Measurements from ENCODE around the gene PLCL2. TPM values are rescaled to one million over a fixed set of nuclear protein-coding genes. Genes with fewer than 3 reads are reported as not detected.

Gene PLCL2
- total RNA-seq, 4 donors from 2014 or later: 5.1 to 12.3 (median 6.9) TPM

DNA sequence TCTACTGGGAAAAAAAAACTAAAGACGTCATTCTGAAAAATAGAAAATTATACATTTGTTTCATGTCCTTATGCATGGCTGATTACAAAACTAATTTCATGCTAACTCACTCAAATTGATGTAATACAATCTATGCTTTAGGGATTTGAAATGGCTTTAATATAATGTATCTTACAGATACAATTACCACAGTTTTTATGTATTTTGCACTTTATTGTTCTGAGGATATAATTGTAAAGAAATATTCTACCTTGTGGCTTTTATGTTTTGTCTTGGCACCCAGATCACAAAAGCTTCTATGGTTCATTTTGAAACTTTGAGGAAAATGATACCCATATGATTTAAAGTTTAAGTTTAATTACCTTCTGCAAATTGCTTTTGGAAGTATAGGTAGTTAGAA lies 122.5 kb downstream of the PLCL2 start:
- Histone ChIP-seq H3K4me3 (no peak overlapping the region), H3K27me3 (no peaks in the 10 kb centered on the region), H3K4me1 (no peaks in the 10 kb centered on the region), H3K9me3 (no peaks in the 10 kb centered on the region), H3K36me3 (peaks cover 0 to 15% of the 10 kb centered on the region in 2 donors), H3K27ac (no peak overlapping the region)
- 86 to 100% methylated on average over 1 of the region's 1 CpG for WGBS, 2 donors (ENCODE audit: low coverage in 1 of 2)
- no peak for ATAC-seq
- no peak for TF ChIP-seq POLR2AphosphoS5 (IDR thresholded peaks at IDR 0.05)
- no peak for TF ChIP-seq EP300 (IDR thresholded peaks at IDR 0.05)
- TF ChIP-seq POLR2A (IDR thresholded peaks at IDR 0.05): no peak
- TF ChIP-seq CTCF (IDR thresholded peaks at IDR 0.05): no peak

- ATAC-seq: no peak
- Histone ChIP-seq H3K4me1 (no peaks in the 10 kb centered on the region), H3K4me3 (no peak overlapping the region), H3K9me3 (no peaks in the 10 kb centered on the region), H3K27ac (no peak overlapping the region), H3K36me3 (peaks cover 0 to 15% of the 10 kb centered on the region in 2 donors), H3K27me3 (no peaks in the 10 kb centered on the region)
- WGBS, 2 donors (ENCODE audit: low coverage in 1 of 2): 82 to 87% methylated on average over 4 to 5 of the region's 5 CpGs
- no peak for TF ChIP-seq POLR2A (IDR thresholded peaks at IDR 0.05)
- TF ChIP-seq POLR2AphosphoS5 (IDR thresholded peaks at IDR 0.05): no peak
- no peak for TF ChIP-seq EP300 (IDR thresholded peaks at IDR 0.05)
- TF ChIP-seq CTCF (IDR thresholded peaks at IDR 0.05): no peak
These were observed 125.1 kb downstream of the PLCL2 start for GRCh38 chr3:17009826-17010225.

DNA sequence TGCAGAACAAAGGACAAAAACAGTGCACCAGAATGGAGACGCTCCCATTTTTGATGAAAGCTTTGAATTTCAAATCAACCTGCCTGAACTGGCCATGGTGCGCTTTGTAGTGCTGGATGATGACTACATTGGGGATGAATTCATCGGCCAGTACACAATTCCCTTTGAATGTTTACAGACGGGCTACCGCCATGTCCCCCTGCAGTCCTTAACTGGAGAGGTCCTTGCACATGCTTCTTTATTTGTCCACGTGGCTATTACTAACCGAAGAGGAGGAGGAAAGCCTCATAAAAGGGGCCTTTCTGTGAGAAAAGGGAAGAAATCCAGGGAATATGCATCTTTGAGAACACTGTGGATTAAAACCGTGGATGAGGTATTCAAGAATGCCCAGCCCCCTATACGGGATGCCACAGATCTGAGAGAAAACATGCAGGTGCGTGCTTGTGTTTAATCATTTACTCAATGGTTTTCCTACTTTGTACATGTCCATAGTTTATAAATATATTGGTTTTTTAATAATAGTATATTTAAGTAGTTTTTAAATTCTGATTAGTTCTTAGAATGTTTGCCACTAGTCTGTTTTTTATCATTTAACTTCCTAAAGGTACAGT lies 127.1 kb downstream of the PLCL2 start:
- Histone ChIP-seq H3K27ac (no peak overlapping the region), H3K9me3 (no peaks in the 10 kb centered on the region), H3K27me3 (no peaks in the 10 kb centered on the region), H3K4me3 (no peak overlapping the region), H3K36me3 (peaks cover 0 to 15% of the 10 kb centered on the region in 2 donors), H3K4me1 (no peaks in the 10 kb centered on the region)
- 85 to 89% methylated on average over 5 to 9 of the region's 10 CpGs for WGBS, 2 donors (ENCODE audit: low coverage in 1 of 2)
- no peak for ATAC-seq
- TF ChIP-seq POLR2AphosphoS5 (IDR thresholded peaks at IDR 0.05) (no peak), POLR2A (IDR thresholded peaks at IDR 0.05) (no peak), EP300 (IDR thresholded peaks at IDR 0.05) (no peak), CTCF (IDR thresholded peaks at IDR 0.05) (no peak)

- H3K4me1 ChIP-seq: no peaks in the 10 kb centered on the region
- H3K36me3 ChIP-seq: peaks cover 0 to 15% of the 10 kb centered on the region in 2 donors
- WGBS, 2 donors (ENCODE audit: low coverage in 1 of 2): 65 to 100% methylated on average over 1 to 2 of the region's 2 CpGs
- no peak overlapping the region for H3K27ac ChIP-seq
- H3K9me3 ChIP-seq: no peaks in the 10 kb centered on the region
- TF ChIP-seq CTCF (IDR thresholded peaks at IDR 0.05): no peak
- TF ChIP-seq POLR2AphosphoS5 (IDR thresholded peaks at IDR 0.05): no peak
- no peak for TF ChIP-seq POLR2A (IDR thresholded peaks at IDR 0.05)
- no peak for TF ChIP-seq EP300 (IDR thresholded peaks at IDR 0.05)
- no peaks in the 10 kb centered on the region for H3K27me3 ChIP-seq
- H3K4me3 ChIP-seq: no peak overlapping the region
- ATAC-seq: no peak
These were observed 128.3 kb downstream of the PLCL2 start for GRCh38 chr3:17013050-17013449.

DNA sequence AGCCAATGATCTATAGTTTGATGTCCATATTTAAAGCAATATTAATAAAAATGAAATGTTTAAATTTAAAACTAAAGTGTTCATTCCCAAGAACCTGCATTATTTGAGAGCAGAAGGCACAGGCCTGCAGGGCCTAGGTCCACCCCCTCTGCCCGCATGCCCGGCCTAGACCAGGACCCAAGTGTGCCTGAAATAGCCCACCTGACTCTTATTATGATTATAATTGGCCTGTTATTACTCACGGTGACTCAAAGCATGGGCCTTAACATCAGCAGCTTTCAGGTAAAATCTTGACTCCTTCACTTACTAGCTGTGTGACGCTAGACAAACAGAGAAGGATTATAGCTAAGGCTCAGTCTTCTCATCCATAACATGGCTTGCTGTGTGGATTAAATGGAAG lies 128.8 kb downstream of the PLCL2 start:
- Histone ChIP-seq H3K27me3 (no peaks in the 10 kb centered on the region), H3K4me3 (no peak overlapping the region), H3K4me1 (no peaks in the 10 kb centered on the region), H3K9me3 (no peaks in the 10 kb centered on the region), H3K36me3 (peaks cover 0 to 15% of the 10 kb centered on the region in 2 donors), H3K27ac (no peak overlapping the region)
- WGBS, 2 donors (ENCODE audit: low coverage in 1 of 2): 92% methylated on average over 4 of the region's 4 CpGs
- TF ChIP-seq POLR2AphosphoS5 (IDR thresholded peaks at IDR 0.05) (no peak), CTCF (IDR thresholded peaks at IDR 0.05) (no peak), POLR2A (IDR thresholded peaks at IDR 0.05) (no peak), EP300 (IDR thresholded peaks at IDR 0.05) (no peak)
- ATAC-seq: no peak

Data from gastroesophageal sphincter (tissue), 4 donors.